Measurements from ENCODE around the gene GRXCR2. TPM values are rescaled to one million over a fixed set of nuclear protein-coding genes. Genes with fewer than 3 reads are reported as not detected.

The GRXCR2 gene
- total RNA-seq, 4 donors from 2014 or later: not detected

- Histone ChIP-seq H3K9me3 (peaks cover 0 to 5% (median 0%) of the 10 kb centered on the region in 4 donors), H3K36me3 (no peaks in the 10 kb centered on the region), H3K4me1 (no peaks in the 10 kb centered on the region), H3K27ac (no peak overlapping the region), H3K27me3 (no peaks in the 10 kb centered on the region), H3K4me3 (no peak overlapping the region)
- peak in 2 of 3 donors; percentile 68 to 80 for DNase-seq
- TF ChIP-seq, protein P1, sequence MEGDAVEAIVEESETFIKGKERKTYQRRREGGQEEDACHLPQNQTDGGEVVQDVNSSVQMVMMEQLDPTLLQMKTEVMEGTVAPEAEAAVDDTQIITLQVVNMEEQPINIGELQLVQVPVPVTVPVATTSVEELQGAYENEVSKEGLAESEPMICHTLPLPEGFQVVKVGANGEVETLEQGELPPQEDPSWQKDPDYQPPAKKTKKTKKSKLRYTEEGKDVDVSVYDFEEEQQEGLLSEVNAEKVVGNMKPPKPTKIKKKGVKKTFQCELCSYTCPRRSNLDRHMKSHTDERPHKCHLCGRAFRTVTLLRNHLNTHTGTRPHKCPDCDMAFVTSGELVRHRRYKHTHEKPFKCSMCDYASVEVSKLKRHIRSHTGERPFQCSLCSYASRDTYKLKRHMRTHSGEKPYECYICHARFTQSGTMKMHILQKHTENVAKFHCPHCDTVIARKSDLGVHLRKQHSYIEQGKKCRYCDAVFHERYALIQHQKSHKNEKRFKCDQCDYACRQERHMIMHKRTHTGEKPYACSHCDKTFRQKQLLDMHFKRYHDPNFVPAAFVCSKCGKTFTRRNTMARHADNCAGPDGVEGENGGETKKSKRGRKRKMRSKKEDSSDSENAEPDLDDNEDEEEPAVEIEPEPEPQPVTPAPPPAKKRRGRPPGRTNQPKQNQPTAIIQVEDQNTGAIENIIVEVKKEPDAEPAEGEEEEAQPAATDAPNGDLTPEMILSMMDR (IDR thresholded peaks at IDR 0.05): peak in 4 of 6 experiments; percentile 44 to 92 (median 90)
- TF ChIP-seq POLR2A (IDR thresholded peaks at IDR 0.05): no peak
Measured at GRCh38 chr5:145887976-145888574, 15.3 kb upstream of the GRXCR2 start.

DNA sequence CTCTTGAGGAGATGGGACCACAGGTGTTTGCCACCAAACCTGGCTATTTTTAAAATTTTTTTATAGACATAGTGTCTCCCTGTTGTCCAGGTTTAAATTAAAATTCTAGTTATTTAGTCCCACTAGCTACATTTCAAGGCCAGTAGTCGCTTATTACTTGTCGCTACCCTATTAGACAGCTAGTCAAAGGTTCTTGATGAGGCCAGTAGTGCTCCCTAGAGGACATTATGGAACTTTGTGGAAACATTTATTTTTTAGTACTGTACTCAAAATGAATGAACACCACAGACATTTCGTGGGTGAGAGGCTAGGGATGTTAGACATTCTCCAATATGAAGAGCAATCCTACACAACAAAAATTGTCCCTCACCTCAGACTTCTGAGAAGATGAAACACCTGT lies 14.4 kb upstream of the GRXCR2 start:
- TF ChIP-seq POLR2A (IDR thresholded peaks at IDR 0.05): no peak
- TF ChIP-seq, protein P1 (IDR thresholded peaks at IDR 0.05): peak in 4 of 6 experiments; percentile 4 to 60 (median 56)
- H3K9me3 ChIP-seq: peaks cover 0 to 5% (median 0%) of the 10 kb centered on the region in 4 donors
- DNase-seq: no peak
- no peaks in the 10 kb centered on the region for H3K36me3 ChIP-seq
- H3K4me1 ChIP-seq: no peaks in the 10 kb centered on the region
- no peak overlapping the region for H3K27ac ChIP-seq
- no peaks in the 10 kb centered on the region for H3K27me3 ChIP-seq
- no peak overlapping the region for H3K4me3 ChIP-seq

- Histone ChIP-seq H3K9me3 (no peaks in the 10 kb centered on the region), H3K4me3 (no peak overlapping the region), H3K27me3 (no peaks in the 10 kb centered on the region), H3K27ac (no peak overlapping the region), H3K4me1 (peaks cover 0 to 10% (median 0%) of the 10 kb centered on the region in 4 donors), H3K36me3 (no peaks in the 10 kb centered on the region)
- no peak for TF ChIP-seq POLR2A (IDR thresholded peaks at IDR 0.05)
- TF ChIP-seq, protein P1 (IDR thresholded peaks at IDR 0.05): no peak
- no peak for DNase-seq
Measured at GRCh38 chr5:145874765-145875164, 2.0 kb upstream of the GRXCR2 start.

DNA sequence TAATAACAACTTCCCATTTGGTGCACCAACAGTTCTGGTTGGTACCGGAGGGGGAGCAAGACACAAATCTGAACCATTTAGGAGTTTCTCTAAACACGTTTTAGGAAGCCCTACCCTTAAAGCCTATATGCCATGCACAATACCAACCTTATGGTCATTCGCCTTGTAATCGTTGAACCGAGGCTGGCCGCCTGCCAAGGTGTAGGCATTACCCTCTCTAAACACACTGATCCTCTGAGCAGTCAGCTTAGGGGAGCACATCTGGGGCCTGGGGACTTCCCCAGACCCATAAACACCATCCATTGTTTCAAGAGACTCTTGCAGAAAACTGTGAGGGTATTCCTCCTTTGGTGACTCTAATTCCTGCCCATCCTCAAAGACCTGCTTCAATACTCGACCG lies 328 bp downstream of the GRXCR2 start:
- H3K27ac ChIP-seq: no peak overlapping the region
- no peaks in the 10 kb centered on the region for H3K9me3 ChIP-seq
- DNase-seq: peak in 2 of 3 donors; percentile 72 to 76
- H3K27me3 ChIP-seq: no peaks in the 10 kb centered on the region
- H3K36me3 ChIP-seq: no peaks in the 10 kb centered on the region
- peaks cover 0 to 10% (median 0%) of the 10 kb centered on the region in 4 donors for H3K4me1 ChIP-seq
- TF ChIP-seq, protein P1 (IDR thresholded peaks at IDR 0.05): no peak
- no peak for TF ChIP-seq POLR2A (IDR thresholded peaks at IDR 0.05)
- no peak overlapping the region for H3K4me3 ChIP-seq

DNA sequence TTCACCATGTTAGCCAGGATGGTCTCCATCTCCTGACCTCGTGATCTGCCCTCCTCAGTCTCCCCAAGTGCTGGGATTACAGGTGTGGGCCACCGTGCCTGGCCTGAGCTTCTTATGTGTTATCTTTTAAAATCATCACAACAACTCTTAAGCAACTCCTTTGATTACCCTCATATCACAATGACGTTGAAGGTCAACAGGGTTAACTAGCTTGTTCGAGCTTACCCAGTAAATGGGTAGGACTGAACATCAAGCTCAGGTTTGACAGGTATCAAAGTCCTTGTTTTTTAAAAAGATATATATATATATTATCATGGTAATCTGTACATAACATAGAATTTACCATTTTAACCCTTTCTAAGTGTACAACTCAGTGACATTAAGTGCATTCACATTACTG lies 3.1 kb downstream of the GRXCR2 start:
- Histone ChIP-seq H3K27ac (no peak overlapping the region), H3K4me1 (peaks cover 0 to 10% (median 0%) of the 10 kb centered on the region in 4 donors), H3K4me3 (no peak overlapping the region), H3K9me3 (no peaks in the 10 kb centered on the region), H3K27me3 (no peaks in the 10 kb centered on the region), H3K36me3 (no peaks in the 10 kb centered on the region)
- TF ChIP-seq, protein P1 (IDR thresholded peaks at IDR 0.05): no peak
- DNase-seq: no peak
